Stimulated activated effector memory CD8-positive, alpha-beta T cell treated with anti-CD3 and anti-CD28 coated beads, Interleukin-12 subunit alpha, Interleukin-12 subunit beta, amount 100 ng/mL, for 72 hours (primary cell): ENCODE data around the gene SCAMP4.
"Not testable (repeated sequence)": the region's sequence is repeated elsewhere in the genome, so short reads cannot be mapped to it uniquely, and the experiment has no call there.

Source experiments
- ATAC-seq: fragments of 150-1000 bp; cut with Tn5 transposase; 2 replicates; pipeline ENCODE4 v1.10.0; 2021
- DNase-seq, 2 donors: peaks; one replicate each; pipeline ENCODE4 v3.0.0; 2021 to 2022; ENCODE audit warnings: low spot score in 2 of 2
- H3K27ac Mint-ChIP-seq: one replicate; pipeline ENCODE4 v1.8.0; 2022; ENCODE audit warnings: mild to moderate bottlenecking, mixed read lengths
- H3K36me3 Mint-ChIP-seq: one replicate; pipeline ENCODE4 v1.8.0; 2022; ENCODE audit warnings: mild to moderate bottlenecking, mixed read lengths
- H3K4me1 Mint-ChIP-seq: one replicate; pipeline ENCODE4 v1.8.0; 2022; ENCODE audit warnings: mixed read lengths
- H3K4me3 Mint-ChIP-seq: one replicate; pipeline ENCODE4 v1.8.0; 2022; ENCODE audit warnings: mild to moderate bottlenecking, mixed read lengths
- H3K9me3 Mint-ChIP-seq: one replicate; pipeline ENCODE4 v1.8.0; 2022; ENCODE audit warnings: mixed read lengths

Gene SCAMP4

GRCh38 chr19:1885398-1886119 is 19.6 kb upstream of the SCAMP4 start, which contains the start of gene ABHD17A:
Gene ABHD17A, minus strand, starts transcription at chr19:1885496. Its CDS starts 3,930 bp downstream, at chr19:1881566.
- DNase-seq (peak; percentile 94 to 98), ATAC-seq (peak; percentile 88)
- Mint-ChIP-seq H3K4me1 (peaks cover 36% of the 10 kb centered on the region), H3K27ac (peak within 1 kb of the TSS; percentile 96), H3K36me3 (peaks cover 20% of the 10 kb centered on the region), H3K4me3 (peak within 1 kb of the TSS; percentile 99)
- H3K9me3 Mint-ChIP-seq = not testable (repeated sequence)

- H3K9me3 Mint-ChIP-seq, H3K4me3 Mint-ChIP-seq, H3K27ac Mint-ChIP-seq, ATAC-seq, DNase-seq: not testable (repeated sequence)
- H3K4me1 Mint-ChIP-seq = peaks cover 36% of the 10 kb centered on the region
- peaks cover 20% of the 10 kb centered on the region for H3K36me3 Mint-ChIP-seq
These were observed 18.8 kb upstream of the SCAMP4 start for GRCh38 chr19:1886360-1886759.

- peaks cover 20% of the 10 kb centered on the region for H3K4me1 Mint-ChIP-seq
- no peak overlapping the region for H3K27ac Mint-ChIP-seq
- no peaks in the 10 kb centered on the region for H3K9me3 Mint-ChIP-seq
- ATAC-seq (no peak), DNase-seq (no peak)
- H3K4me3 Mint-ChIP-seq = no peak overlapping the region
- H3K36me3 Mint-ChIP-seq = peaks cover 20% of the 10 kb centered on the region
These were observed 16.8 kb upstream of the SCAMP4 start for GRCh38 chr19:1888385-1888784.

GRCh38 chr19:1889907-1890306 is 15.3 kb upstream of the SCAMP4 start:
- H3K36me3 Mint-ChIP-seq = peaks cover 5% of the 10 kb centered on the region
- peaks cover 12% of the 10 kb centered on the region for H3K4me1 Mint-ChIP-seq
- DNase-seq (no peak), ATAC-seq (no peak)
- H3K27ac Mint-ChIP-seq = peak overlapping the region; percentile 44
- H3K4me3 Mint-ChIP-seq = no peak overlapping the region
- H3K9me3 Mint-ChIP-seq = no peaks in the 10 kb centered on the region

GRCh38 chr19:1893791-1894190 is 11.4 kb upstream of the SCAMP4 start:
- no peak for ATAC-seq
- H3K9me3 Mint-ChIP-seq = no peaks in the 10 kb centered on the region
- H3K4me1 Mint-ChIP-seq = peaks cover 26% of the 10 kb centered on the region
- H3K27ac Mint-ChIP-seq = peak overlapping the region; percentile 56
- no peak for DNase-seq
- H3K36me3 Mint-ChIP-seq = peaks cover 10% of the 10 kb centered on the region
- H3K4me3 Mint-ChIP-seq = peak overlapping the region; percentile 39

GRCh38 chr19:1896508-1896907 is 8.7 kb upstream of the SCAMP4 start:
- Mint-ChIP-seq H3K4me1 (peaks cover 20% of the 10 kb centered on the region), H3K36me3 (peaks cover 16% of the 10 kb centered on the region), H3K9me3 (no peaks in the 10 kb centered on the region), H3K27ac (peak overlapping the region; percentile 96), H3K4me3 (peak overlapping the region; percentile 83)
- DNase-seq (no peak), ATAC-seq (no peak)

GRCh38 chr19:1901940-1902404 is 3.2 kb upstream of the SCAMP4 start:
- H3K9me3 Mint-ChIP-seq = no peaks in the 10 kb centered on the region
- ATAC-seq (no peak), DNase-seq (no peak)
- H3K27ac Mint-ChIP-seq = no peak overlapping the region
- no peak overlapping the region for H3K4me3 Mint-ChIP-seq
- H3K36me3 Mint-ChIP-seq = peaks cover 29% of the 10 kb centered on the region
- peaks cover 27% of the 10 kb centered on the region for H3K4me1 Mint-ChIP-seq

- Mint-ChIP-seq H3K27ac (no peak overlapping the region), H3K4me3 (no peak overlapping the region), H3K36me3 (peaks cover 24% of the 10 kb centered on the region), H3K9me3 (no peaks in the 10 kb centered on the region), H3K4me1 (peaks cover 19% of the 10 kb centered on the region)
- DNase-seq (no peak), ATAC-seq (no peak)
These were observed 2.3 kb upstream of the SCAMP4 start for GRCh38 chr19:1902923-1903322.

- no peak for ATAC-seq
- Mint-ChIP-seq H3K4me3 (peak overlapping the region; percentile 84), H3K4me1 (peaks cover 32% of the 10 kb centered on the region), H3K36me3 (peaks cover 24% of the 10 kb centered on the region), H3K27ac (peak overlapping the region; percentile 88), H3K9me3 (no peaks in the 10 kb centered on the region)
- DNase-seq = no peak
These were observed 414 bp upstream of the SCAMP4 start for GRCh38 chr19:1904860-1905109.

GRCh38 chr19:1905863-1906375 is 720 bp downstream of the SCAMP4 start:
- ATAC-seq (no peak), DNase-seq (no peak)
- H3K27ac Mint-ChIP-seq = peak overlapping the region; percentile 88
- peaks cover 18% of the 10 kb centered on the region for H3K36me3 Mint-ChIP-seq
- peak overlapping the region; percentile 84 for H3K4me3 Mint-ChIP-seq
- no peaks in the 10 kb centered on the region for H3K9me3 Mint-ChIP-seq
- H3K4me1 Mint-ChIP-seq = peaks cover 40% of the 10 kb centered on the region

- Mint-ChIP-seq H3K4me3 (no peak overlapping the region), H3K9me3 (no peaks in the 10 kb centered on the region), H3K36me3 (peaks cover 18% of the 10 kb centered on the region), H3K4me1 (peaks cover 40% of the 10 kb centered on the region), H3K27ac (no peak overlapping the region)
- DNase-seq (no peak), ATAC-seq (no peak)
These were observed 1.9 kb downstream of the SCAMP4 start for GRCh38 chr19:1906985-1907562.

GRCh38 chr19:1907563-1908363 is 2.6 kb downstream of the SCAMP4 start:
- ATAC-seq (no peak), DNase-seq (no peak)
- no peaks in the 10 kb centered on the region for H3K9me3 Mint-ChIP-seq
- H3K27ac Mint-ChIP-seq = no peak overlapping the region
- peaks cover 40% of the 10 kb centered on the region for H3K4me1 Mint-ChIP-seq
- H3K4me3 Mint-ChIP-seq = no peak overlapping the region
- H3K36me3 Mint-ChIP-seq = peaks cover 18% of the 10 kb centered on the region

GRCh38 chr19:1908364-1908678 is 3.1 kb downstream of the SCAMP4 start:
- Mint-ChIP-seq H3K9me3 (no peaks in the 10 kb centered on the region), H3K4me3 (no peak overlapping the region), H3K4me1 (peaks cover 40% of the 10 kb centered on the region), H3K36me3 (peaks cover 18% of the 10 kb centered on the region), H3K27ac (no peak overlapping the region)
- ATAC-seq = no peak
- no peak for DNase-seq

- Mint-ChIP-seq H3K9me3 (no peaks in the 10 kb centered on the region), H3K27ac (peak overlapping the region; percentile 50), H3K36me3 (peaks cover 18% of the 10 kb centered on the region), H3K4me3 (peak overlapping the region; percentile 24), H3K4me1 (peaks cover 27% of the 10 kb centered on the region)
- DNase-seq = no peak
- no peak for ATAC-seq
These were observed 4.5 kb downstream of the SCAMP4 start for GRCh38 chr19:1909761-1910080.

GRCh38 chr19:1910177-1910576 is 5.0 kb downstream of the SCAMP4 start:
- Mint-ChIP-seq H3K4me1 (peaks cover 27% of the 10 kb centered on the region), H3K27ac (peak overlapping the region; percentile 50), H3K4me3 (peak overlapping the region; percentile 24), H3K36me3 (peaks cover 18% of the 10 kb centered on the region), H3K9me3 (no peaks in the 10 kb centered on the region)
- DNase-seq = no peak
- ATAC-seq = no peak

GRCh38 chr19:1911098-1911497 is 5.9 kb downstream of the SCAMP4 start:
- Mint-ChIP-seq H3K27ac (no peak overlapping the region), H3K4me3 (no peak overlapping the region), H3K36me3 (peaks cover 11% of the 10 kb centered on the region), H3K9me3 (no peaks in the 10 kb centered on the region), H3K4me1 (peaks cover 21% of the 10 kb centered on the region)
- DNase-seq = no peak
- no peak for ATAC-seq
